WTC11 (cell line): Measurements from ENCODE around the gene CIB1. TPM values are rescaled to one million over a fixed set of nuclear protein-coding genes. Genes with fewer than 3 reads are reported as not detected.

Experiments
- ATAC-seq: fragments of 200-7000 bp; cut with Tn5 transposase; 2 replicates; pipeline ENCODE4 v1.10.0; 2021; ENCODE audit warnings: mild to moderate bottlenecking, moderate library complexity
- CTCF ChIA-PET: fragments of 300-600 bp; sonication (Branson Sonifier 250); formaldehyde crosslinking; loops from one replicate; lab custom pipeline; 2021; ENCODE audit warnings: antibody characterized with exemption; lab: Charles Lee
- POLR2A ChIA-PET: fragments of 350-600 bp; sonication (Branson Sonifier 250); formaldehyde crosslinking; loops from one replicate; lab custom pipeline; 2021; ENCODE audit warnings: antibody characterized with exemption; lab: Charles Lee
- DNase-seq: peaks from one replicate; pipeline ENCODE4 v3.0.0; 2021; ENCODE audit warnings: low spot score
- H3K27ac Mint-ChIP-seq: 2 replicates; pipeline ENCODE4 v1.8.0; 2021; ENCODE audit warnings: mixed read lengths
- H3K27me3 Mint-ChIP-seq: 2 replicates; pipeline ENCODE4 v1.8.0; 2021; ENCODE audit warnings: low read depth, mild to moderate bottlenecking, moderate library complexity, mixed read lengths
- H3K36me3 Mint-ChIP-seq: 2 replicates; pipeline ENCODE4 v1.8.0; 2021; ENCODE audit warnings: mixed read lengths
- H3K4me1 Mint-ChIP-seq: 2 replicates; pipeline ENCODE4 v1.8.0; 2022; ENCODE audit warnings: mixed read lengths
- H3K4me3 Mint-ChIP-seq: 2 replicates; pipeline ENCODE4 v1.8.0; 2021; ENCODE audit warnings: mild to moderate bottlenecking, moderate library complexity, mixed read lengths
- H3K9me3 Mint-ChIP-seq: 2 replicates; pipeline ENCODE4 v1.8.0; 2021; ENCODE audit warnings: mixed read lengths
- ELF4 ChIP-seq: sonication (generic); formaldehyde crosslinking; IDR thresholded peaks from 2 replicates; pipeline ENCODE4 v1.8.1; 2022; ENCODE audit warnings: low read depth, mild to moderate bottlenecking, moderate library complexity, missing genetic modification reagents
- ETV6 ChIP-seq: sonication (generic); formaldehyde crosslinking; IDR thresholded peaks from 2 replicates; pipeline ENCODE4 v1.8.1; 2022; ENCODE audit warnings: mild to moderate bottlenecking, missing genetic modification reagents
- GRHL2 ChIP-seq: fragments of 250-450 bp; sonication (Bioruptor Pico); IDR thresholded peaks from 2 replicates; pipeline ENCODE4 v1.8.0; 2022; ENCODE audit warnings: mild to moderate bottlenecking, moderate library complexity; ENCODE audit not compliant: insufficient replicate concordance, severe bottlenecking
- KAT7 ChIP-seq: sonication (generic); formaldehyde crosslinking; IDR thresholded peaks from 2 replicates; pipeline ENCODE4 v1.8.1; 2023; ENCODE audit warnings: missing genetic modification reagents, mild to moderate bottlenecking, borderline replicate concordance
- NR3C1 ChIP-seq: sonication (generic); formaldehyde crosslinking; conservative IDR thresholded peaks from 2 replicates; pipeline ENCODE4 v1.8.1; 2023; ENCODE audit warnings: low read depth, mild to moderate bottlenecking, missing genetic modification reagents
- OVOL2 ChIP-seq: fragments of 250-450 bp; sonication (Bioruptor Pico); IDR thresholded peaks from 2 replicates; pipeline ENCODE4 v1.9.0; 2021; ENCODE audit warnings: mild to moderate bottlenecking, borderline replicate concordance
- SMAD3 ChIP-seq: sonication (generic); formaldehyde crosslinking; IDR thresholded peaks from 2 replicates; pipeline ENCODE4 v1.8.0; 2022; ENCODE audit warnings: missing genetic modification reagents, mild to moderate bottlenecking, borderline replicate concordance
- SMAD4 ChIP-seq: sonication (generic); formaldehyde crosslinking; IDR thresholded peaks from 2 replicates; pipeline ENCODE4 v1.8.0; 2022; ENCODE audit warnings: mild to moderate bottlenecking, missing genetic modification reagents
- SP1 ChIP-seq: sonication (generic); formaldehyde crosslinking; conservative IDR thresholded peaks from 2 replicates; pipeline ENCODE4 v1.8.1; 2022; ENCODE audit warnings: missing genetic modification reagents
- ZNF671 ChIP-seq: fragments of 250-450 bp; sonication (Bioruptor Pico); IDR thresholded peaks from 2 replicates; pipeline ENCODE4 v1.8.0; 2021; ENCODE audit warnings: mild to moderate bottlenecking
- total RNA-seq: library from RNA; stranded (reverse); gene quantifications from 3 replicates; pipeline ENCODE4 v1.2.3, GENCODE V29; 2021
- TF ChIP-seq, protein P1 (sequence below): sonication (generic); formaldehyde crosslinking; IDR thresholded peaks from 2 replicates; pipeline ENCODE4 v1.8.0; 2023; ENCODE audit warnings: mild to moderate bottlenecking, missing genetic modification reagents
- TF ChIP-seq, protein P2 (sequence below): sonication (generic); formaldehyde crosslinking; IDR thresholded peaks from 2 replicates; pipeline ENCODE4 v1.8.1; 2023; ENCODE audit warnings: mild to moderate bottlenecking, missing genetic modification reagents
- TF ChIP-seq, protein P3 (sequence below): sonication (generic); formaldehyde crosslinking; IDR thresholded peaks from 2 replicates; pipeline ENCODE4 v1.8.1; 2023; ENCODE audit warnings: mild to moderate bottlenecking, missing genetic modification reagents
- TF ChIP-seq, protein P4 (sequence below): sonication (generic); formaldehyde crosslinking; IDR thresholded peaks from 2 replicates; pipeline ENCODE4 v1.8.0; 2023; ENCODE audit warnings: missing genetic modification reagents, mild to moderate bottlenecking, borderline replicate concordance
- TF ChIP-seq, protein P5 (sequence below): fragments of 250-450 bp; sonication (Bioruptor Pico); IDR thresholded peaks from 2 replicates; pipeline ENCODE4 v1.9.0; 2021; ENCODE audit warnings: moderate library complexity, mild to moderate bottlenecking, inconsistent platforms, borderline replicate concordance
- TF ChIP-seq, protein P6 (sequence below): sonication (generic); formaldehyde crosslinking; IDR thresholded peaks from 2 replicates; pipeline ENCODE4 v1.8.0; 2023; ENCODE audit warnings: missing genetic modification reagents
- TF ChIP-seq, protein P7 (sequence below): sonication (generic); formaldehyde crosslinking; IDR thresholded peaks from 2 replicates; pipeline ENCODE4 v1.8.0; 2022; ENCODE audit warnings: mild to moderate bottlenecking, missing genetic modification reagents

Gene CIB1
- total RNA-seq, 1 experiment from 2014 or later = 29.6 TPM

DNA sequence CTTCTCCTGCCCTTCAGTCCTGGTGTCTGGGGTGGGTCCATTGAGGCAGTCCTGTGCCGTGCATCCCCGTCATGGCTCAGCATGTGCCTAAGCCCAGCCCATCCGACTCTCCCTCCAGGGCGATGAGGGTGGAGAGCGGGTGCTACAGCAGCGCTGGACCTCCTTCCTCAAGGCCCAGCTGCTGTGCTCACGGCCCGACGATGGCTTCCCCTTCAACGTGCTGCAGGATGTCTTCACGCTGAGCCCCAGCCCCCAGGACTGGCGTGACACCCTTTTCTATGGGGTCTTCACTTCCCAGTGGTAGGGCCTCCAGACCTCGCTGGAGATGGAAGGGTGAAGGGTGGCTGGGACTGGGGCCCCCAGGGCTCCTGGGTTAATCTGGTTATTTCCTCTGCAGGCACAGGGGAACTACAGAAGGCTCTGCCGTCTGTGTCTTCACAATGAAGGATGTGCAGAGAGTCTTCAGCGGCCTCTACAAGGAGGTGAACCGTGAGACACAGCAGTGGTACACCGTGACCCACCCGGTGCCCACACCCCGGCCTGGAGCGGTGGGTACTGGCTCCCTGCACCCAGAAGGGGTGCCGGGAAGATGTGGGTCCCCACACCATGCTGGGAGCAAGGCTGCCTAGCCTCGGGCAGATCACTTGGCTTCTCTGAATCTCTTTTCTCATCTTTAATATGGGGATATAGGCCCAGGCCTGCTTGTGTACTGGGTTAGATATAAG, 10.1 kb downstream of the CIB1 start (continued):
- TF ChIP-seq, protein P1, sequence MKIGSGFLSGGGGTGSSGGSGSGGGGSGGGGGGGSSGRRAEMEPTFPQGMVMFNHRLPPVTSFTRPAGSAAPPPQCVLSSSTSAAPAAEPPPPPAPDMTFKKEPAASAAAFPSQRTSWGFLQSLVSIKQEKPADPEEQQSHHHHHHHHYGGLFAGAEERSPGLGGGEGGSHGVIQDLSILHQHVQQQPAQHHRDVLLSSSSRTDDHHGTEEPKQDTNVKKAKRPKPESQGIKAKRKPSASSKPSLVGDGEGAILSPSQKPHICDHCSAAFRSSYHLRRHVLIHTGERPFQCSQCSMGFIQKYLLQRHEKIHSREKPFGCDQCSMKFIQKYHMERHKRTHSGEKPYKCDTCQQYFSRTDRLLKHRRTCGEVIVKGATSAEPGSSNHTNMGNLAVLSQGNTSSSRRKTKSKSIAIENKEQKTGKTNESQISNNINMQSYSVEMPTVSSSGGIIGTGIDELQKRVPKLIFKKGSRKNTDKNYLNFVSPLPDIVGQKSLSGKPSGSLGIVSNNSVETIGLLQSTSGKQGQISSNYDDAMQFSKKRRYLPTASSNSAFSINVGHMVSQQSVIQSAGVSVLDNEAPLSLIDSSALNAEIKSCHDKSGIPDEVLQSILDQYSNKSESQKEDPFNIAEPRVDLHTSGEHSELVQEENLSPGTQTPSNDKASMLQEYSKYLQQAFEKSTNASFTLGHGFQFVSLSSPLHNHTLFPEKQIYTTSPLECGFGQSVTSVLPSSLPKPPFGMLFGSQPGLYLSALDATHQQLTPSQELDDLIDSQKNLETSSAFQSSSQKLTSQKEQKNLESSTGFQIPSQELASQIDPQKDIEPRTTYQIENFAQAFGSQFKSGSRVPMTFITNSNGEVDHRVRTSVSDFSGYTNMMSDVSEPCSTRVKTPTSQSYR (CRISPR knock-in tag) = no peak
- TF ChIP-seq, protein P2, sequence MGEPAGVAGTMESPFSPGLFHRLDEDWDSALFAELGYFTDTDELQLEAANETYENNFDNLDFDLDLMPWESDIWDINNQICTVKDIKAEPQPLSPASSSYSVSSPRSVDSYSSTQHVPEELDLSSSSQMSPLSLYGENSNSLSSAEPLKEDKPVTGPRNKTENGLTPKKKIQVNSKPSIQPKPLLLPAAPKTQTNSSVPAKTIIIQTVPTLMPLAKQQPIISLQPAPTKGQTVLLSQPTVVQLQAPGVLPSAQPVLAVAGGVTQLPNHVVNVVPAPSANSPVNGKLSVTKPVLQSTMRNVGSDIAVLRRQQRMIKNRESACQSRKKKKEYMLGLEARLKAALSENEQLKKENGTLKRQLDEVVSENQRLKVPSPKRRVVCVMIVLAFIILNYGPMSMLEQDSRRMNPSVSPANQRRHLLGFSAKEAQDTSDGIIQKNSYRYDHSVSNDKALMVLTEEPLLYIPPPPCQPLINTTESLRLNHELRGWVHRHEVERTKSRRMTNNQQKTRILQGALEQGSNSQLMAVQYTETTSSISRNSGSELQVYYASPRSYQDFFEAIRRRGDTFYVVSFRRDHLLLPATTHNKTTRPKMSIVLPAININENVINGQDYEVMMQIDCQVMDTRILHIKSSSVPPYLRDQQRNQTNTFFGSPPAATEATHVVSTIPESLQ (CRISPR knock-in tag) = no peak
- TF ChIP-seq, protein P3, sequence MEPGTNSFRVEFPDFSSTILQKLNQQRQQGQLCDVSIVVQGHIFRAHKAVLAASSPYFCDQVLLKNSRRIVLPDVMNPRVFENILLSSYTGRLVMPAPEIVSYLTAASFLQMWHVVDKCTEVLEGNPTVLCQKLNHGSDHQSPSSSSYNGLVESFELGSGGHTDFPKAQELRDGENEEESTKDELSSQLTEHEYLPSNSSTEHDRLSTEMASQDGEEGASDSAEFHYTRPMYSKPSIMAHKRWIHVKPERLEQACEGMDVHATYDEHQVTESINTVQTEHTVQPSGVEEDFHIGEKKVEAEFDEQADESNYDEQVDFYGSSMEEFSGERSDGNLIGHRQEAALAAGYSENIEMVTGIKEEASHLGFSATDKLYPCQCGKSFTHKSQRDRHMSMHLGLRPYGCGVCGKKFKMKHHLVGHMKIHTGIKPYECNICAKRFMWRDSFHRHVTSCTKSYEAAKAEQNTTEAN (CRISPR knock-in tag) = no peak
- TF ChIP-seq SMAD3 (CRISPR knock-in tag) = no peak
- no peak for TF ChIP-seq GRHL2

DNA sequence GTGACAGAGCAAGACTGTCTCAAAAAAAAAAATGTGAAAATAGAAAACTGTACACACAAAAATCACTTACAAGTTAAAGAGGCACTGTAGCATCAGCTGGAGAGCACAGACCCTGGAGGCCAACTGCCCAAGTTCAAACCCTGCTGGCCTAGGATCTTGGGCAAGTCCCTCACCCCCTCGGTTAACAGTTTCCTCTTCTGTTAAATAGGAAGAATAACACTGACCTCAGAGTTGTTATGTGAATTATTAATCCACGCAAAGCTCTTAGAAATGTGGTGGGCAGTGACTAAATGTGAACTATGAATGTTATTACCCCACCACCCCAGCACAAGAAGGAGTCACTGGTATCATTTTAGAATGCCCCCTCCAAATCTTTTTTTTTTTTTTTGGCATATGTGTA, 11.2 kb downstream of the CIB1 start:
- DNase-seq = no peak
- CTCF ChIA-PET = interaction anchor here (0.7 to 3.5 kb wide), 7 partner anchors 10 to 181 kb away, joined by 4 to 110 read pairs (median 19); partner anchors contain the start of genes CIB1, GDPGP1 and TTLL13
- Mint-ChIP-seq H3K4me1 (no peaks in the 10 kb centered on the region), H3K27ac (no peak overlapping the region), H3K9me3 (no peaks in the 10 kb centered on the region), H3K27me3 (no peaks in the 10 kb centered on the region), H3K36me3 (peaks cover 33% of the 10 kb centered on the region), H3K4me3 (no peak overlapping the region)
- no peak for ATAC-seq
- POLR2A ChIA-PET = no interaction called here
- TF ChIP-seq, protein P4, sequence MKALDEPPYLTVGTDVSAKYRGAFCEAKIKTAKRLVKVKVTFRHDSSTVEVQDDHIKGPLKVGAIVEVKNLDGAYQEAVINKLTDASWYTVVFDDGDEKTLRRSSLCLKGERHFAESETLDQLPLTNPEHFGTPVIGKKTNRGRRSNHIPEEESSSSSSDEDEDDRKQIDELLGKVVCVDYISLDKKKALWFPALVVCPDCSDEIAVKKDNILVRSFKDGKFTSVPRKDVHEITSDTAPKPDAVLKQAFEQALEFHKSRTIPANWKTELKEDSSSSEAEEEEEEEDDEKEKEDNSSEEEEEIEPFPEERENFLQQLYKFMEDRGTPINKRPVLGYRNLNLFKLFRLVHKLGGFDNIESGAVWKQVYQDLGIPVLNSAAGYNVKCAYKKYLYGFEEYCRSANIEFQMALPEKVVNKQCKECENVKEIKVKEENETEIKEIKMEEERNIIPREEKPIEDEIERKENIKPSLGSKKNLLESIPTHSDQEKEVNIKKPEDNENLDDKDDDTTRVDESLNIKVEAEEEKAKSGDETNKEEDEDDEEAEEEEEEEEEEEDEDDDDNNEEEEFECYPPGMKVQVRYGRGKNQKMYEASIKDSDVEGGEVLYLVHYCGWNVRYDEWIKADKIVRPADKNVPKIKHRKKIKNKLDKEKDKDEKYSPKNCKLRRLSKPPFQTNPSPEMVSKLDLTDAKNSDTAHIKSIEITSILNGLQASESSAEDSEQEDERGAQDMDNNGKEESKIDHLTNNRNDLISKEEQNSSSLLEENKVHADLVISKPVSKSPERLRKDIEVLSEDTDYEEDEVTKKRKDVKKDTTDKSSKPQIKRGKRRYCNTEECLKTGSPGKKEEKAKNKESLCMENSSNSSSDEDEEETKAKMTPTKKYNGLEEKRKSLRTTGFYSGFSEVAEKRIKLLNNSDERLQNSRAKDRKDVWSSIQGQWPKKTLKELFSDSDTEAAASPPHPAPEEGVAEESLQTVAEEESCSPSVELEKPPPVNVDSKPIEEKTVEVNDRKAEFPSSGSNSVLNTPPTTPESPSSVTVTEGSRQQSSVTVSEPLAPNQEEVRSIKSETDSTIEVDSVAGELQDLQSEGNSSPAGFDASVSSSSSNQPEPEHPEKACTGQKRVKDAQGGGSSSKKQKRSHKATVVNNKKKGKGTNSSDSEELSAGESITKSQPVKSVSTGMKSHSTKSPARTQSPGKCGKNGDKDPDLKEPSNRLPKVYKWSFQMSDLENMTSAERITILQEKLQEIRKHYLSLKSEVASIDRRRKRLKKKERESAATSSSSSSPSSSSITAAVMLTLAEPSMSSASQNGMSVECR (CRISPR knock-in tag) = no peak
- TF ChIP-seq ZNF671 (CRISPR knock-in tag) (no peak), NR3C1 (no peak), ELF4 (CRISPR knock-in tag) (no peak), SMAD4 (no peak), SP1 (no peak), OVOL2 (CRISPR knock-in tag) (no peak), ETV6 (CRISPR knock-in tag) (no peak), KAT7 (CRISPR knock-in tag) (no peak)
- TF ChIP-seq, protein P5, sequence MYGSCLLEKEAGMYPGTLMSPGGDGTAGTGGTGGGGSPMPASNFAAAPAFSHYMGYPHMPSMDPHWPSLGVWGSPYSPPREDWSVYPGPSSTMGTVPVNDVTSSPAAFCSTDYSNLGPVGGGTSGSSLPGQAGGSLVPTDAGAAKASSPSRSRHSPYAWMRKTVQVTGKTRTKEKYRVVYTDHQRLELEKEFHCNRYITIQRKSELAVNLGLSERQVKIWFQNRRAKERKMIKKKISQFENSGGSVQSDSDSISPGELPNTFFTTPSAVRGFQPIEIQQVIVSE = no peak
- TF ChIP-seq, protein P3 (CRISPR knock-in tag) = no peak
- TF ChIP-seq, protein P6, sequence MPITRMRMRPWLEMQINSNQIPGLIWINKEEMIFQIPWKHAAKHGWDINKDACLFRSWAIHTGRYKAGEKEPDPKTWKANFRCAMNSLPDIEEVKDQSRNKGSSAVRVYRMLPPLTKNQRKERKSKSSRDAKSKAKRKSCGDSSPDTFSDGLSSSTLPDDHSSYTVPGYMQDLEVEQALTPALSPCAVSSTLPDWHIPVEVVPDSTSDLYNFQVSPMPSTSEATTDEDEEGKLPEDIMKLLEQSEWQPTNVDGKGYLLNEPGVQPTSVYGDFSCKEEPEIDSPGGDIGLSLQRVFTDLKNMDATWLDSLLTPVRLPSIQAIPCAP (CRISPR knock-in tag) = no peak
- TF ChIP-seq, protein P7, sequence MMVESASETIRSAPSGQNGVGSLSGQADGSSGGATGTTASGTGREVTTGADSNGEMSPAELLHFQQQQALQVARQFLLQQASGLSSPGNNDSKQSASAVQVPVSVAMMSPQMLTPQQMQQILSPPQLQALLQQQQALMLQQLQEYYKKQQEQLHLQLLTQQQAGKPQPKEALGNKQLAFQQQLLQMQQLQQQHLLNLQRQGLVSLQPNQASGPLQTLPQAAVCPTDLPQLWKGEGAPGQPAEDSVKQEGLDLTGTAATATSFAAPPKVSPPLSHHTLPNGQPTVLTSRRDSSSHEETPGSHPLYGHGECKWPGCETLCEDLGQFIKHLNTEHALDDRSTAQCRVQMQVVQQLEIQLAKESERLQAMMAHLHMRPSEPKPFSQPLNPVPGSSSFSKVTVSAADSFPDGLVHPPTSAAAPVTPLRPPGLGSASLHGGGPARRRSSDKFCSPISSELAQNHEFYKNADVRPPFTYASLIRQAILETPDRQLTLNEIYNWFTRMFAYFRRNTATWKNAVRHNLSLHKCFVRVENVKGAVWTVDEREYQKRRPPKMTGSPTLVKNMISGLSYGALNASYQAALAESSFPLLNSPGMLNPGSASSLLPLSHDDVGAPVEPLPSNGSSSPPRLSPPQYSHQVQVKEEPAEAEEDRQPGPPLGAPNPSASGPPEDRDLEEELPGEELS (CRISPR knock-in tag) = no peak
